Lung (tissue), 12 donors: ENCODE results near the gene ANKRD13A. TPM values are rescaled to one million over a fixed set of nuclear protein-coding genes. Genes with fewer than 3 reads are reported as not detected.

Experiments used
- ATAC-seq: fragments of 200-7000 bp; cut with Tn5 transposase; one replicate; pipeline ENCODE4 v1.9.1; 2020; ENCODE audit warnings: moderate number of reproducible peaks; ENCODE audit not compliant: insufficient read depth, low FRiP score
- DNase-seq, 3 donors: peaks; one replicate each; pipeline ENCODE4 v3.0.0-alpha.2; 2013 to 2017
- H3K27ac ChIP-seq, 2 donors: one replicate each; pipeline ENCODE4 v1.5.1; 2013; ENCODE audit warnings: mild to moderate bottlenecking in 2 of 2, moderate library complexity in 2 of 2, control low read depth in 1 of 2, inconsistent platforms in 1 of 2, low read depth in 1 of 2, low read length in 1 of 2
- H3K27me3 ChIP-seq, 3 donors: one replicate each; pipeline ENCODE4 v1.5.1; 2013; ENCODE audit warnings: low read length in 2 of 3; ENCODE audit not compliant: control insufficient read depth in 3 of 3, insufficient read depth in 3 of 3
- H3K36me3 ChIP-seq, 4 donors: one replicate each; pipeline ENCODE4 v1.5.1; 2013; ENCODE audit warnings: low read length in 4 of 4, mild to moderate bottlenecking in 1 of 4, moderate library complexity in 1 of 4; ENCODE audit not compliant: control insufficient read depth in 4 of 4, insufficient read depth in 4 of 4
- H3K4me1 ChIP-seq, 5 donors: one replicate each; pipeline ENCODE4 v1.5.1; 2013; ENCODE audit warnings: low read length in 5 of 5, mild to moderate bottlenecking in 2 of 5, moderate library complexity in 1 of 5; ENCODE audit not compliant: control insufficient read depth in 5 of 5, insufficient read depth in 5 of 5
- H3K4me3 ChIP-seq: one replicate; pipeline ENCODE4 v1.5.1; 2013; ENCODE audit warnings: mild to moderate bottlenecking, control low read depth, moderate library complexity
- H3K9ac ChIP-seq, 2 donors: one replicate each; pipeline ENCODE4 v1.5.1; 2013; ENCODE audit warnings: low read length in 2 of 2, control low read depth in 1 of 2; ENCODE audit not compliant: insufficient read depth in 1 of 2
- H3K9me3 ChIP-seq, 4 donors: one replicate each; pipeline ENCODE4 v1.5.1; 2013; ENCODE audit warnings: low read length in 3 of 4, mild to moderate bottlenecking in 1 of 4, moderate library complexity in 1 of 4; ENCODE audit not compliant: control insufficient read depth in 4 of 4, insufficient read depth in 3 of 4
- WGBS, 2 donors: extraction: QIAGEN DNeasy Blood & Tissue Kit; methylation state at CpG; one replicate each; pipeline ENCODE4 v1.1.7; 2013; 5-methylcytosine and 5-hydroxymethylcytosine counted together
- polyA plus RNA-seq, 2 donors: library from polyadenylated mRNA; stranded (reverse); fragments of 200-250 nt; gene quantifications; one replicate each; pipeline ENCODE4 v1.2.1, GENCODE V29; 2013
- total RNA-seq, 2 donors: library from RNA; depleted of rRNA in 1 of 2; stranded (reverse); fragments of >200 nt in 1 of 2; gene quantifications; one replicate each; pipeline ENCODE4 v1.2.1, GENCODE V29; 2014 to 2021
- TF ChIP-seq, protein P1 (sequence below): IDR thresholded peaks from 2 replicates; pipeline ENCODE4 v1.5.1; 2012; ENCODE audit warnings: mild to moderate bottlenecking; ENCODE audit errors: control extremely low read depth, extremely low read depth
- donor health status: control.
- donor health status: control.
- donor health status: Bipolar disorder and iron deficiency.
- donor health status: healthy.
- donor health status: DM: yes; HTN: yes; CAD: no.

ANKRD13A gene
- total and polyA plus RNA-seq, 4 donors = 21.6 to 83.0 (median 53.8) TPM

GRCh38 chr12:110024051-110024450 is 24.8 kb downstream of the ANKRD13A start:
- Histone ChIP-seq H3K9me3 (no peaks in the 10 kb centered on the region), H3K36me3 (peaks cover 9 to 27% (median 23%) of the 10 kb centered on the region in 4 donors), H3K27ac (no peak overlapping the region), H3K4me3 (no peak overlapping the region), H3K4me1 (peaks cover 1 to 33% (median 6%) of the 10 kb centered on the region in 5 donors), H3K9ac (no peak overlapping the region), H3K27me3 (no peaks in the 10 kb centered on the region)
- ATAC-seq = no peak
- no peak for DNase-seq
- TF ChIP-seq, protein P1, sequence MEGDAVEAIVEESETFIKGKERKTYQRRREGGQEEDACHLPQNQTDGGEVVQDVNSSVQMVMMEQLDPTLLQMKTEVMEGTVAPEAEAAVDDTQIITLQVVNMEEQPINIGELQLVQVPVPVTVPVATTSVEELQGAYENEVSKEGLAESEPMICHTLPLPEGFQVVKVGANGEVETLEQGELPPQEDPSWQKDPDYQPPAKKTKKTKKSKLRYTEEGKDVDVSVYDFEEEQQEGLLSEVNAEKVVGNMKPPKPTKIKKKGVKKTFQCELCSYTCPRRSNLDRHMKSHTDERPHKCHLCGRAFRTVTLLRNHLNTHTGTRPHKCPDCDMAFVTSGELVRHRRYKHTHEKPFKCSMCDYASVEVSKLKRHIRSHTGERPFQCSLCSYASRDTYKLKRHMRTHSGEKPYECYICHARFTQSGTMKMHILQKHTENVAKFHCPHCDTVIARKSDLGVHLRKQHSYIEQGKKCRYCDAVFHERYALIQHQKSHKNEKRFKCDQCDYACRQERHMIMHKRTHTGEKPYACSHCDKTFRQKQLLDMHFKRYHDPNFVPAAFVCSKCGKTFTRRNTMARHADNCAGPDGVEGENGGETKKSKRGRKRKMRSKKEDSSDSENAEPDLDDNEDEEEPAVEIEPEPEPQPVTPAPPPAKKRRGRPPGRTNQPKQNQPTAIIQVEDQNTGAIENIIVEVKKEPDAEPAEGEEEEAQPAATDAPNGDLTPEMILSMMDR = no peak
- 75 to 83% methylated on average over 2 of the region's 2 CpGs for WGBS, 2 donors

DNA sequence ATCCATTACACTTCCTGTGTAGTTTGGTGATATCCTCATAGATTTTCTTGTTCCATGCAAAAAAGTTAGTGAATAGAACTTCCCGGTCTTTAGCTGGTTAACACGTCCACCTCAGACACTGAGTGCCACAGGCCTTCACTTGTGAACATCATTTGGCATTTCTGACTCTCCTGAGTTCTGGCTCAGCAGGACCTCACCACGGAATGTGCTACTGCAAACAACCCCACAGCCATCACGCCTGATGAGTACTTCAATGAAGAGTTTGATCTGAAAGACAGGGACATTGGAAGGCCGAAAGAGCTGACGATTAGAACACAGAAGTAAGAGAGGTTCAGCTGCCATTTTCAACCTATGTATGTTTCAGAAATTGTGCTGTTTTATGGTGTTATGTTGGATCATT is 29.1 kb downstream of the ANKRD13A start:
- H3K36me3 ChIP-seq = peaks cover 4 to 31% (median 21%) of the 10 kb centered on the region in 4 donors
- H3K9ac ChIP-seq = no peak overlapping the region
- H3K27me3 ChIP-seq = no peaks in the 10 kb centered on the region
- DNase-seq (no peak), ATAC-seq (no peak)
- 85 to 90% methylated on average over 6 of the region's 6 CpGs for whole genome bisulfite sequencing, 2 donors
- H3K4me1 ChIP-seq = peaks cover 0 to 14% (median 2%) of the 10 kb centered on the region in 5 donors
- no peak overlapping the region for H3K4me3 ChIP-seq
- no peak overlapping the region for H3K27ac ChIP-seq
- H3K9me3 ChIP-seq = no peaks in the 10 kb centered on the region
- TF ChIP-seq, protein P1 = no peak

DNA sequence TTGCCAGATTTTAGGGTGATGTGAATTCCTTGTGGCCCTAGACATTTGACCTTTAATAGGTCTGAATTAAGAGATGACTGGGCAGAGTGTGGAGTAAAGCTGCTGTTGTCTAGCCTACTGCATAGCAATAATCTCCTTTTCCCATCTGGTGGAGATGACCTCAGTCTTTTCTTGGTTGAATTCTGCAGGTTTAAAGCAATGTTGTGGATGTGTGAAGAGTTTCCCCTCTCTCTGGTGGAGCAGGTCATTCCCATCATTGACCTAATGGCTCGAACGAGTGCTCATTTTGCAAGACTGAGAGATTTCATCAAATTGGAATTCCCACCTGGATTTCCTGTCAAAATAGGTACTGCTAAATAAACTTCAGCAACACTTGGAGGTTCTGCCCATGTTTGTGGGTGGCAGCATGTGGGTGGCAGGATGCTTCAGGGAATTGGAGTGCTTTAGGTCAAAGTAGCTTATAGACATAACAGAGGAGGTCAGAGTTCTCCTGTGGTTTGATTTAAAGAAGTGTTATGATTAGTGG is 30.1 kb downstream of the ANKRD13A start:
- 65 to 82% methylated on average over 2 of the region's 2 CpGs for WGBS, 2 donors
- no peaks in the 10 kb centered on the region for H3K27me3 ChIP-seq
- TF ChIP-seq, protein P1 = no peak
- DNase-seq = no peak
- peaks cover 0 to 5% (median 0%) of the 10 kb centered on the region in 5 donors for H3K4me1 ChIP-seq
- no peaks in the 10 kb centered on the region for H3K9me3 ChIP-seq
- peaks cover 4 to 42% (median 21%) of the 10 kb centered on the region in 4 donors for H3K36me3 ChIP-seq
- no peak overlapping the region for H3K27ac ChIP-seq
- no peak overlapping the region for H3K4me3 ChIP-seq
- no peak overlapping the region for H3K9ac ChIP-seq
- ATAC-seq = no peak

GRCh38 chr12:110033888-110034287 is 34.7 kb downstream of the ANKRD13A start:
- Histone ChIP-seq H3K4me3 (no peak overlapping the region), H3K36me3 (peaks cover 11 to 45% (median 29%) of the 10 kb centered on the region in 4 donors), H3K27ac (no peak overlapping the region), H3K27me3 (no peaks in the 10 kb centered on the region), H3K9me3 (no peaks in the 10 kb centered on the region), H3K9ac (no peak overlapping the region), H3K4me1 (peaks cover 0 to 5% (median 0%) of the 10 kb centered on the region in 5 donors)
- TF ChIP-seq, protein P1 = no peak
- DNase-seq = no peak
- 97 to 98% methylated on average over 3 of the region's 3 CpGs for WGBS, 2 donors
- no peak for ATAC-seq
